GM12891 (cell line): ENCODE data around the gene ITSN1.

Experiments
- PAX5 ChIP-seq: IDR thresholded peaks from 2 replicates; pipeline ENCODE4 v1.6.1; 2011; ENCODE audit warnings: low read length, moderate library complexity, mild to moderate bottlenecking; ENCODE audit not compliant: insufficient read depth, severe bottlenecking
- POLR2A ChIP-seq: IDR thresholded peaks from 2 replicates; pipeline ENCODE4 v1.6.1; 2011; ENCODE audit warnings: low read depth, low read length, control low read depth
- POLR2AphosphoS5 ChIP-seq: IDR thresholded peaks from 2 replicates; pipeline ENCODE4 v1.6.1; 2011; ENCODE audit warnings: low read depth, low read length, control low read depth
- POU2F2 ChIP-seq: IDR thresholded peaks from 2 replicates; pipeline ENCODE4 v1.6.1; 2011; ENCODE audit warnings: low read depth, mild to moderate bottlenecking, control low read depth, low read length, moderate library complexity
- SPI1 ChIP-seq: IDR thresholded peaks from 2 replicates; pipeline ENCODE4 v1.6.1; 2011; ENCODE audit warnings: low read depth, low read length, control low read depth
- TAF1 ChIP-seq: IDR thresholded peaks from 2 replicates; pipeline ENCODE4 v1.6.1; 2011; ENCODE audit warnings: low read depth, low read length, control low read depth

- no peak for TF ChIP-seq POLR2A
- TF ChIP-seq SPI1: no peak
- no peak for TF ChIP-seq TAF1
- TF ChIP-seq POLR2AphosphoS5: no peak
- TF ChIP-seq POU2F2: no peak
- TF ChIP-seq PAX5: no peak
Measured at GRCh38 chr21:33687634-33688033, 45.3 kb downstream of the ITSN1 start.
